WTC11 (cell line): ENCODE results near the gene COL27A1. TPM values are rescaled to one million over a fixed set of nuclear protein-coding genes. Genes with fewer than 3 reads are reported as not detected.

ENCODE experiments used
- ATAC-seq: fragments of 200-7000 bp; cut with Tn5 transposase; 2 replicates; pipeline ENCODE4 v1.10.0; 2021; ENCODE audit warnings: mild to moderate bottlenecking, moderate library complexity
- CTCF ChIA-PET: fragments of 300-600 bp; sonication (Branson Sonifier 250); formaldehyde crosslinking; loops from one replicate; lab custom pipeline; 2021; ENCODE audit warnings: antibody characterized with exemption; lab: Charles Lee
- POLR2A ChIA-PET: fragments of 350-600 bp; sonication (Branson Sonifier 250); formaldehyde crosslinking; loops from one replicate; lab custom pipeline; 2021; ENCODE audit warnings: antibody characterized with exemption; lab: Charles Lee
- DNase-seq: peaks from one replicate; pipeline ENCODE4 v3.0.0; 2021; ENCODE audit warnings: low spot score
- H3K27ac Mint-ChIP-seq: 2 replicates; pipeline ENCODE4 v1.8.0; 2021; ENCODE audit warnings: mixed read lengths
- H3K27me3 Mint-ChIP-seq: 2 replicates; pipeline ENCODE4 v1.8.0; 2021; ENCODE audit warnings: low read depth, mild to moderate bottlenecking, moderate library complexity, mixed read lengths
- H3K36me3 Mint-ChIP-seq: 2 replicates; pipeline ENCODE4 v1.8.0; 2021; ENCODE audit warnings: mixed read lengths
- H3K4me1 Mint-ChIP-seq: 2 replicates; pipeline ENCODE4 v1.8.0; 2022; ENCODE audit warnings: mixed read lengths
- H3K4me3 Mint-ChIP-seq: 2 replicates; pipeline ENCODE4 v1.8.0; 2021; ENCODE audit warnings: mild to moderate bottlenecking, moderate library complexity, mixed read lengths
- H3K9me3 Mint-ChIP-seq: 2 replicates; pipeline ENCODE4 v1.8.0; 2021; ENCODE audit warnings: mixed read lengths
- ETV6 ChIP-seq: sonication (generic); formaldehyde crosslinking; IDR thresholded peaks from 2 replicates; pipeline ENCODE4 v1.8.1; 2022; ENCODE audit warnings: mild to moderate bottlenecking, missing genetic modification reagents
- FOXJ3 ChIP-seq: sonication (generic); formaldehyde crosslinking; IDR thresholded peaks from 2 replicates; pipeline ENCODE4 v1.9.0; 2021; ENCODE audit warnings: missing genetic modification reagents, mild to moderate bottlenecking, borderline replicate concordance
- GABPB1 ChIP-seq: sonication (generic); formaldehyde crosslinking; IDR thresholded peaks from 2 replicates; pipeline ENCODE4 v1.8.1; 2023; ENCODE audit warnings: mild to moderate bottlenecking, missing genetic modification reagents
- GRHL2 ChIP-seq: fragments of 250-450 bp; sonication (Bioruptor Pico); IDR thresholded peaks from 2 replicates; pipeline ENCODE4 v1.8.0; 2022; ENCODE audit warnings: mild to moderate bottlenecking, moderate library complexity; ENCODE audit not compliant: insufficient replicate concordance, severe bottlenecking
- JAZF1 ChIP-seq: fragments of 250-450 bp; sonication (Bioruptor Pico); IDR thresholded peaks from 2 replicates; pipeline ENCODE4 v1.9.0; 2021; ENCODE audit warnings: moderate library complexity, mild to moderate bottlenecking, inconsistent platforms
- NFE2L1 ChIP-seq: sonication (generic); formaldehyde crosslinking; IDR thresholded peaks from 2 replicates; pipeline ENCODE4 v1.8.1; 2023; ENCODE audit warnings: missing genetic modification reagents
- NR1H2 ChIP-seq: sonication (generic); formaldehyde crosslinking; IDR thresholded peaks from 2 replicates; pipeline ENCODE4 v1.9.0; 2021; ENCODE audit warnings: mild to moderate bottlenecking, moderate library complexity, missing genetic modification reagents
- NR3C1 ChIP-seq: sonication (generic); formaldehyde crosslinking; conservative IDR thresholded peaks from 2 replicates; pipeline ENCODE4 v1.8.1; 2023; ENCODE audit warnings: low read depth, mild to moderate bottlenecking, missing genetic modification reagents
- TEAD1 ChIP-seq: sonication (generic); formaldehyde crosslinking; IDR thresholded peaks from 2 replicates; pipeline ENCODE4 v1.8.0; 2022; ENCODE audit warnings: mild to moderate bottlenecking, missing genetic modification reagents
- ZBTB43 ChIP-seq: sonication (generic); formaldehyde crosslinking; IDR thresholded peaks from 2 replicates; pipeline ENCODE4 v1.8.1; 2023; ENCODE audit warnings: mild to moderate bottlenecking, missing genetic modification reagents
- ZNF219 ChIP-seq: sonication (generic); formaldehyde crosslinking; IDR thresholded peaks from 2 replicates; pipeline ENCODE4 v1.8.0; 2023; ENCODE audit warnings: missing genetic modification reagents, mild to moderate bottlenecking, borderline replicate concordance
- ZNF317 ChIP-seq: sonication (generic); formaldehyde crosslinking; IDR thresholded peaks from 2 replicates; pipeline ENCODE4 v1.8.1; 2023; ENCODE audit warnings: low read depth, mild to moderate bottlenecking, moderate library complexity, missing genetic modification reagents, borderline replicate concordance
- ZNF396 ChIP-seq: fragments of 250-450 bp; sonication (Bioruptor Pico); IDR thresholded peaks from 2 replicates; pipeline ENCODE4 v1.8.0; 2021; ENCODE audit warnings: mild to moderate bottlenecking, moderate library complexity, borderline replicate concordance
- ZNF423 ChIP-seq: fragments of 250-450 bp; sonication (Bioruptor Pico); IDR thresholded peaks from 2 replicates; pipeline ENCODE4 v2.1.2; 2022; ENCODE audit warnings: mild to moderate bottlenecking, moderate library complexity
- ZNF532 ChIP-seq: fragments of 250-450 bp; sonication (Bioruptor Pico); IDR thresholded peaks from 2 replicates; pipeline ENCODE4 v1.9.0; 2021; ENCODE audit warnings: mild to moderate bottlenecking, borderline replicate concordance
- total RNA-seq: library from RNA; stranded (reverse); gene quantifications from 3 replicates; pipeline ENCODE4 v1.2.3, GENCODE V29; 2021
- TF ChIP-seq, protein P1 (sequence below): fragments of 250-450 bp; sonication (Bioruptor Pico); IDR thresholded peaks from 2 replicates; pipeline ENCODE4 v1.8.0; 2021; ENCODE audit warnings: mild to moderate bottlenecking
- TF ChIP-seq, protein P2 (sequence below): sonication (generic); formaldehyde crosslinking; IDR thresholded peaks from 2 replicates; pipeline ENCODE4 v1.8.1; 2023; ENCODE audit warnings: mild to moderate bottlenecking, moderate library complexity, missing genetic modification reagents
- TF ChIP-seq, protein P3 (sequence below): sonication (generic); formaldehyde crosslinking; IDR thresholded peaks from 2 replicates; pipeline ENCODE4 v1.8.1; 2022; ENCODE audit warnings: low read depth, missing genetic modification reagents, borderline replicate concordance
- TF ChIP-seq, protein P4 (sequence below): sonication (generic); formaldehyde crosslinking; IDR thresholded peaks from 2 replicates; pipeline ENCODE4 v1.8.0; 2022; ENCODE audit warnings: mild to moderate bottlenecking, missing genetic modification reagents
- TF ChIP-seq, protein P5 (sequence below): fragments of 200-600 bp; IDR thresholded peaks from 2 replicates; pipeline ENCODE4 v1.8.0; 2022; ENCODE audit warnings: antibody characterized with exemption

Gene COL27A1
- total RNA-seq, 1 experiment from 2014 or later = 47.5 TPM

- no peak for TF ChIP-seq ZNF532 (CRISPR knock-in tag)
- no peak for TF ChIP-seq NFE2L1 (CRISPR knock-in tag)
- TF ChIP-seq ZNF317 = no peak
- no peak for TF ChIP-seq ZBTB43 (CRISPR knock-in tag)
- TF ChIP-seq ETV6 (CRISPR knock-in tag) = no peak
- no peak for TF ChIP-seq ZNF396
- no peak for TF ChIP-seq FOXJ3
Observed at GRCh38 chr9:114151426-114151956, 3.8 kb upstream of the COL27A1 start (continued).

GRCh38 chr9:114153761-114154599 is 1.4 kb upstream of the COL27A1 start:
- Mint-ChIP-seq H3K36me3 (no peaks in the 10 kb centered on the region), H3K9me3 (no peaks in the 10 kb centered on the region), H3K27ac (no peak overlapping the region), H3K27me3 (peaks cover 57% of the 10 kb centered on the region), H3K4me1 (peaks cover 29% of the 10 kb centered on the region), H3K4me3 (peak overlapping the region; percentile 80)
- ChIA-PET CTCF (interaction anchor here (0.9 to 6.0 kb wide), 24 partner anchors 9 to 163 kb away, joined by 3 to 140 read pairs (median 5); partner anchors contain the start of gene KIF12), POLR2A (interaction anchor here (0.6 to 1.1 kb wide), 3 partner anchors 38 to 123 kb away, joined by 3 to 8 read pairs (median 3); no protein-coding TSS in a partner anchor)
- peak; percentile 52 for ATAC-seq
- DNase-seq = peak; percentile 74
- TF ChIP-seq, protein P1, sequence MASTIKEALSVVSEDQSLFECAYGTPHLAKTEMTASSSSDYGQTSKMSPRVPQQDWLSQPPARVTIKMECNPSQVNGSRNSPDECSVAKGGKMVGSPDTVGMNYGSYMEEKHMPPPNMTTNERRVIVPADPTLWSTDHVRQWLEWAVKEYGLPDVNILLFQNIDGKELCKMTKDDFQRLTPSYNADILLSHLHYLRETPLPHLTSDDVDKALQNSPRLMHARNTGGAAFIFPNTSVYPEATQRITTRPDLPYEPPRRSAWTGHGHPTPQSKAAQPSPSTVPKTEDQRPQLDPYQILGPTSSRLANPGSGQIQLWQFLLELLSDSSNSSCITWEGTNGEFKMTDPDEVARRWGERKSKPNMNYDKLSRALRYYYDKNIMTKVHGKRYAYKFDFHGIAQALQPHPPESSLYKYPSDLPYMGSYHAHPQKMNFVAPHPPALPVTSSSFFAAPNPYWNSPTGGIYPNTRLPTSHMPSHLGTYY (CRISPR knock-in tag) = no peak
- peak; percentile 25; the same call in 1 of the 2 replicates for TF ChIP-seq ZNF423 (CRISPR knock-in tag)
- no peak for TF ChIP-seq GRHL2 (CRISPR knock-in tag)
- TF ChIP-seq NR3C1 = no peak
- TF ChIP-seq JAZF1 (CRISPR knock-in tag) = no peak
- TF ChIP-seq ZNF219 (CRISPR knock-in tag) = 0 out of 2 replicates have a peak, but pooled peaks have one; percentile 42
- no peak for TF ChIP-seq NR1H2 (CRISPR knock-in tag)
- TF ChIP-seq, protein P2, sequence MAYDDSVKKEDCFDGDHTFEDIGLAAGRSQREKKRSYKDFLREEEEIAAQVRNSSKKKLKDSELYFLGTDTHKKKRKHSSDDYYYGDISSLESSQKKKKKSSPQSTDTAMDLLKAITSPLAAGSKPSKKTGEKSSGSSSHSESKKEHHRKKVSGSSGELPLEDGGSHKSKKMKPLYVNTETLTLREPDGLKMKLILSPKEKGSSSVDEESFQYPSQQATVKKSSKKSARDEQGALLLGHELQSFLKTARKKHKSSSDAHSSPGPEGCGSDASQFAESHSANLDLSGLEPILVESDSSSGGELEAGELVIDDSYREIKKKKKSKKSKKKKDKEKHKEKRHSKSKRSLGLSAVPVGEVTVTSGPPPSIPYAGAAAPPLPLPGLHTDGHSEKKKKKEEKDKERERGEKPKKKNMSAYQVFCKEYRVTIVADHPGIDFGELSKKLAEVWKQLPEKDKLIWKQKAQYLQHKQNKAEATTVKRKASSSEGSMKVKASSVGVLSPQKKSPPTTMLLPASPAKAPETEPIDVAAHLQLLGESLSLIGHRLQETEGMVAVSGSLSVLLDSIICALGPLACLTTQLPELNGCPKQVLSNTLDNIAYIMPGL (CRISPR knock-in tag) = 0 out of 2 replicates have a peak, but pooled peaks have one; percentile 45
- TF ChIP-seq GABPB1 (CRISPR knock-in tag) = peak; percentile 48
- TF ChIP-seq, protein P3, sequence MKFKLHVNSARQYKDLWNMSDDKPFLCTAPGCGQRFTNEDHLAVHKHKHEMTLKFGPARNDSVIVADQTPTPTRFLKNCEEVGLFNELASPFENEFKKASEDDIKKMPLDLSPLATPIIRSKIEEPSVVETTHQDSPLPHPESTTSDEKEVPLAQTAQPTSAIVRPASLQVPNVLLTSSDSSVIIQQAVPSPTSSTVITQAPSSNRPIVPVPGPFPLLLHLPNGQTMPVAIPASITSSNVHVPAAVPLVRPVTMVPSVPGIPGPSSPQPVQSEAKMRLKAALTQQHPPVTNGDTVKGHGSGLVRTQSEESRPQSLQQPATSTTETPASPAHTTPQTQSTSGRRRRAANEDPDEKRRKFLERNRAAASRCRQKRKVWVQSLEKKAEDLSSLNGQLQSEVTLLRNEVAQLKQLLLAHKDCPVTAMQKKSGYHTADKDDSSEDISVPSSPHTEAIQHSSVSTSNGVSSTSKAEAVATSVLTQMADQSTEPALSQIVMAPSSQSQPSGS = no peak
- TF ChIP-seq, protein P4, sequence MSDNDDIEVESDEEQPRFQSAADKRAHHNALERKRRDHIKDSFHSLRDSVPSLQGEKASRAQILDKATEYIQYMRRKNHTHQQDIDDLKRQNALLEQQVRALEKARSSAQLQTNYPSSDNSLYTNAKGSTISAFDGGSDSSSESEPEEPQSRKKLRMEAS = peak; percentile 25; the same call in 1 of the 2 replicates
- TF ChIP-seq, protein P5, sequence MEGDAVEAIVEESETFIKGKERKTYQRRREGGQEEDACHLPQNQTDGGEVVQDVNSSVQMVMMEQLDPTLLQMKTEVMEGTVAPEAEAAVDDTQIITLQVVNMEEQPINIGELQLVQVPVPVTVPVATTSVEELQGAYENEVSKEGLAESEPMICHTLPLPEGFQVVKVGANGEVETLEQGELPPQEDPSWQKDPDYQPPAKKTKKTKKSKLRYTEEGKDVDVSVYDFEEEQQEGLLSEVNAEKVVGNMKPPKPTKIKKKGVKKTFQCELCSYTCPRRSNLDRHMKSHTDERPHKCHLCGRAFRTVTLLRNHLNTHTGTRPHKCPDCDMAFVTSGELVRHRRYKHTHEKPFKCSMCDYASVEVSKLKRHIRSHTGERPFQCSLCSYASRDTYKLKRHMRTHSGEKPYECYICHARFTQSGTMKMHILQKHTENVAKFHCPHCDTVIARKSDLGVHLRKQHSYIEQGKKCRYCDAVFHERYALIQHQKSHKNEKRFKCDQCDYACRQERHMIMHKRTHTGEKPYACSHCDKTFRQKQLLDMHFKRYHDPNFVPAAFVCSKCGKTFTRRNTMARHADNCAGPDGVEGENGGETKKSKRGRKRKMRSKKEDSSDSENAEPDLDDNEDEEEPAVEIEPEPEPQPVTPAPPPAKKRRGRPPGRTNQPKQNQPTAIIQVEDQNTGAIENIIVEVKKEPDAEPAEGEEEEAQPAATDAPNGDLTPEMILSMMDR = no peak
- TF ChIP-seq TEAD1 (CRISPR knock-in tag) = 0 out of 2 replicates have a peak, but pooled peaks have one; percentile 33
